OCI-LY3 (cell line): ENCODE data around the gene ISYNA1.

Source experiments
- H2AFZ ChIP-seq: fragments of 200-600, 300-600 bp; shearing (Covaris generic); 2 replicates; pipeline ENCODE4 v1.6.0; 2014; ENCODE audit warnings: antibody characterized with exemption, low read depth, low read length
- H3K27ac ChIP-seq: fragments of 200-600, 300-600 bp; sonication (generic); 2 replicates; pipeline ENCODE4 v1.5.1; 2014; ENCODE audit warnings: mild to moderate bottlenecking, low read length, moderate library complexity, mixed read lengths
- H3K27me3 ChIP-seq: fragments of 200-600, 300-600 bp; sonication (generic); 2 replicates; pipeline ENCODE4 v1.6.1; 2014; ENCODE audit warnings: low read depth, low read length, mixed read lengths
- H3K36me3 ChIP-seq: fragments of 200-600, 300-600 bp; sonication (generic); replicated peaks from 2 replicates; pipeline ENCODE3; 2014; ENCODE audit warnings: low read depth, low read length, mixed read lengths
- H3K4me1 ChIP-seq: fragments of 300-600, 200-600 bp; sonication (generic); 2 replicates; pipeline ENCODE4 v1.6.1; 2014; ENCODE audit warnings: low read length, mixed read lengths
- H3K4me2 ChIP-seq: fragments of 200-600, 300-600 bp; sonication (generic); 2 replicates; pipeline ENCODE4 v1.6.1; 2014; ENCODE audit warnings: low read length, mixed read lengths
- H3K4me3 ChIP-seq: fragments of 300-600, 200-600 bp; sonication (generic); 2 replicates; pipeline ENCODE4 v1.5.1; 2014; ENCODE audit warnings: antibody characterized with exemption, mild to moderate bottlenecking, low read length, moderate library complexity
- H3K79me2 ChIP-seq: fragments of 300-600, 200-600 bp; shearing (Covaris generic); 2 replicates; pipeline ENCODE4 v1.6.1; 2014; ENCODE audit warnings: mild to moderate bottlenecking, low read length, mixed read lengths
- H3K9ac ChIP-seq: fragments of 300-600, 200-600 bp; shearing (Covaris generic); 2 replicates; pipeline ENCODE4 v1.6.0; 2014; ENCODE audit warnings: mild to moderate bottlenecking, low read length, moderate library complexity
- H3K9me3 ChIP-seq: fragments of 200-600, 300-600 bp; shearing (Covaris generic); 2 replicates; pipeline ENCODE4 v1.6.1; 2014; ENCODE audit warnings: low read length, mixed read lengths; ENCODE audit not compliant: insufficient read depth
- H4K20me1 ChIP-seq: fragments of 200-600, 300-600 bp; sonication (generic); 2 replicates; pipeline ENCODE4 v1.6.1; 2016; ENCODE audit warnings: low read length, mixed read lengths; ENCODE audit not compliant: insufficient read depth
- CTCF ChIP-seq: fragments of 200-600, 300-600 bp; sonication (generic); IDR thresholded peaks from 2 replicates; pipeline ENCODE4 v1.5.1; 2014; ENCODE audit warnings: antibody characterized with exemption, low read length, low read depth
- EZH2phosphoT487 ChIP-seq: fragments of 200-600 bp; shearing (Covaris generic); IDR thresholded peaks from 2 replicates; pipeline ENCODE4 v1.6.1; 2018; ENCODE audit warnings: antibody characterized with exemption, mixed run types, low read depth

ISYNA1 gene

GRCh38 chr19:18390065-18390907, 47.6 kb downstream of the ISYNA1 start:
- H3K36me3 ChIP-seq: peaks cover 4% of the 10 kb centered on the region
- no peak overlapping the region for H3K9ac ChIP-seq
- no peak overlapping the region for H3K4me3 ChIP-seq
- H2AFZ ChIP-seq: no peak overlapping the region
- no peaks in the 10 kb centered on the region for H3K79me2 ChIP-seq
- H3K27ac ChIP-seq: no peak overlapping the region
- peaks cover 15% of the 10 kb centered on the region for H3K4me1 ChIP-seq
- TF ChIP-seq EZH2phosphoT487 (no peak), CTCF (no peak)
- no peak overlapping the region for H3K4me2 ChIP-seq
- no peaks in the 10 kb centered on the region for H3K9me3 ChIP-seq
- no peaks in the 10 kb centered on the region for H4K20me1 ChIP-seq
- peaks cover 22% of the 10 kb centered on the region for H3K27me3 ChIP-seq

- TF ChIP-seq CTCF: no peak
- no peak overlapping the region for H3K4me2 ChIP-seq
- H3K4me1 ChIP-seq: peaks cover 15% of the 10 kb centered on the region
- no peak overlapping the region for H2AFZ ChIP-seq
- H3K27ac ChIP-seq: no peak overlapping the region
- H3K36me3 ChIP-seq: peaks cover 4% of the 10 kb centered on the region
- no peaks in the 10 kb centered on the region for H3K79me2 ChIP-seq
- no peaks in the 10 kb centered on the region for H4K20me1 ChIP-seq
- H3K9me3 ChIP-seq: no peaks in the 10 kb centered on the region
- H3K4me3 ChIP-seq: no peak overlapping the region
- peaks cover 26% of the 10 kb centered on the region for H3K27me3 ChIP-seq
- H3K9ac ChIP-seq: no peak overlapping the region
These were observed 48.2 kb downstream of the ISYNA1 start for GRCh38 chr19:18389726-18390064.

- Histone ChIP-seq H2AFZ (no peak overlapping the region), H3K9ac (no peak overlapping the region), H3K4me1 (peaks cover 15% of the 10 kb centered on the region), H3K4me2 (no peak overlapping the region), H3K4me3 (no peak overlapping the region), H3K79me2 (no peaks in the 10 kb centered on the region), H3K27me3 (peaks cover 26% of the 10 kb centered on the region), H3K9me3 (no peaks in the 10 kb centered on the region), H3K27ac (no peak overlapping the region), H3K36me3 (peaks cover 4% of the 10 kb centered on the region), H4K20me1 (no peaks in the 10 kb centered on the region)
- TF ChIP-seq CTCF: no peak
- no peak for TF ChIP-seq EZH2phosphoT487
These were observed 48.8 kb downstream of the ISYNA1 start for GRCh38 chr19:18388960-18389725.
